HG02981 (cell line): Measurements from ENCODE around the gene FRA10AC1.

Experiments used
- ATAC-seq: cut with Tn5 transposase; IDR thresholded peaks from one replicate; pipeline ENCODE4 v1.9.1; 2021; ENCODE audit warnings: mild to moderate bottlenecking, moderate library complexity; ENCODE audit not compliant: unreplicated experiment

FRA10AC1 gene

GRCh38 chr10:93702210-93703001 lies at the start of gene FRA10AC1:
Gene FRA10AC1 (minus strand): TSS chr10:93702592. CDS start chr10:93700106, 2,486 bp downstream.
- ATAC-seq = peak; percentile 84

GRCh38 chr10:93751832-93752231 lies 49.4 kb upstream of the FRA10AC1 start:
- ATAC-seq = no peak

- ATAC-seq = no peak
Observed at GRCh38 chr10:93751124-93751523, 48.7 kb upstream of the FRA10AC1 start.

GRCh38 chr10:93749218-93749799 lies 46.9 kb upstream of the FRA10AC1 start:
- ATAC-seq = no peak

GRCh38 chr10:93746844-93747284 lies 44.5 kb upstream of the FRA10AC1 start:
- ATAC-seq = no peak

- ATAC-seq = no peak
Observed at GRCh38 chr10:93745408-93746065, 43.1 kb upstream of the FRA10AC1 start.

GRCh38 chr10:93742633-93743349 lies 40.4 kb upstream of the FRA10AC1 start:
- peak; percentile 98 for ATAC-seq

GRCh38 chr10:93741367-93741766 lies 39.0 kb upstream of the FRA10AC1 start:
- no peak for ATAC-seq

- ATAC-seq = no peak
Observed at GRCh38 chr10:93726024-93726423, 23.6 kb upstream of the FRA10AC1 start.

- ATAC-seq = no peak
Observed at GRCh38 chr10:93723153-93723552, 20.8 kb upstream of the FRA10AC1 start.

GRCh38 chr10:93722550-93722949 lies 20.2 kb upstream of the FRA10AC1 start:
- no peak for ATAC-seq

- ATAC-seq = no peak
Observed at GRCh38 chr10:93719901-93720300, 17.5 kb upstream of the FRA10AC1 start.

GRCh38 chr10:93718937-93719725 lies 16.7 kb upstream of the FRA10AC1 start:
- peak; percentile 38 for ATAC-seq

- ATAC-seq = no peak
Observed at GRCh38 chr10:93716766-93717165, 14.4 kb upstream of the FRA10AC1 start.

GRCh38 chr10:93715345-93715744 lies 13.0 kb upstream of the FRA10AC1 start:
- peak; percentile 91 for ATAC-seq

GRCh38 chr10:93712593-93712992 lies 10.2 kb upstream of the FRA10AC1 start:
- ATAC-seq = no peak

GRCh38 chr10:93711891-93712290 lies 9.5 kb upstream of the FRA10AC1 start:
- no peak for ATAC-seq

GRCh38 chr10:93710333-93710909 lies 8.0 kb upstream of the FRA10AC1 start:
- ATAC-seq = no peak

GRCh38 chr10:93707623-93708022 lies 5.2 kb upstream of the FRA10AC1 start:
- no peak for ATAC-seq

- ATAC-seq = no peak
Observed at GRCh38 chr10:93704451-93704850, 2.1 kb upstream of the FRA10AC1 start.
